NB4 (cell line): ENCODE data around the gene SUCLG2.
A peak's percentile ranks its signal among the peaks of the same experiment; 100 is the strongest.

Source experiments
- DNase-seq: peaks from one replicate; pipeline ENCODE4 v3.0.0; 2010; ENCODE audit warnings: low read depth
- H3K4me3 ChIP-seq: one replicate; pipeline ENCODE4 v1.5.1; 2011; ENCODE audit warnings: mild to moderate bottlenecking, low read depth, low read length, moderate library complexity
- CTCF ChIP-seq: IDR thresholded peaks from one replicate; pipeline ENCODE4 v1.5.1; 2012; ENCODE audit warnings: low read depth, low read length
- MAX ChIP-seq: IDR thresholded peaks from 2 replicates; pipeline ENCODE4 v1.6.1; 2011; ENCODE audit warnings: low read depth, low read length
- MYC ChIP-seq: IDR thresholded peaks from 2 replicates; pipeline ENCODE4 v1.6.1; 2011; ENCODE audit warnings: low read depth, low read length
- POLR2A ChIP-seq: IDR thresholded peaks from 2 replicates; pipeline ENCODE4 v1.6.1; 2011; ENCODE audit warnings: mild to moderate bottlenecking; ENCODE audit not compliant: insufficient read length; ENCODE audit errors: extremely low read depth

The SUCLG2 gene

GRCh38 chr3:67414740-67415139 is 239.7 kb downstream of the SUCLG2 start:
- TF ChIP-seq CTCF: no peak
- no peak for TF ChIP-seq MAX
- TF ChIP-seq MYC: no peak
- TF ChIP-seq POLR2A: no peak
- DNase-seq: peak; percentile 4
- H3K4me3 ChIP-seq: no peak overlapping the region

- H3K4me3 ChIP-seq: no peak overlapping the region
- TF ChIP-seq CTCF: no peak
- no peak for TF ChIP-seq POLR2A
- TF ChIP-seq MAX: no peak
- TF ChIP-seq MYC: no peak
- DNase-seq: no peak
These were observed 249.2 kb downstream of the SUCLG2 start for GRCh38 chr3:67405193-67405592.

GRCh38 chr3:67402873-67403272 is 251.5 kb downstream of the SUCLG2 start:
- TF ChIP-seq POLR2A: no peak
- no peak for TF ChIP-seq MAX
- no peak for TF ChIP-seq CTCF
- TF ChIP-seq MYC: no peak
- no peak for DNase-seq
- no peak overlapping the region for H3K4me3 ChIP-seq

GRCh38 chr3:67401921-67402320 is 252.5 kb downstream of the SUCLG2 start:
- no peak overlapping the region for H3K4me3 ChIP-seq
- TF ChIP-seq CTCF (no peak), MAX (no peak), POLR2A (no peak), MYC (no peak)

GRCh38 chr3:67400476-67400875 is 253.9 kb downstream of the SUCLG2 start:
- no peak for TF ChIP-seq MAX
- TF ChIP-seq POLR2A: no peak
- TF ChIP-seq MYC: no peak
- TF ChIP-seq CTCF: no peak
- H3K4me3 ChIP-seq: no peak overlapping the region
- DNase-seq: no peak

More at GRCh38 chr3:67401921-67402320, 252.5 kb downstream of the SUCLG2 start:
- DNase-seq: peak; percentile 10

GRCh38 chr3:67389176-67389575 is 265.2 kb downstream of the SUCLG2 start:
- TF ChIP-seq POLR2A (no peak), CTCF (no peak), MAX (0 out of 2 replicates have a peak, but pooled peaks have one; percentile 14), MYC (no peak)
- peak; percentile 69 for DNase-seq
- no peak overlapping the region for H3K4me3 ChIP-seq
